ENCODE results near the gene SLC15A5.

SLC15A5 gene

DNA sequence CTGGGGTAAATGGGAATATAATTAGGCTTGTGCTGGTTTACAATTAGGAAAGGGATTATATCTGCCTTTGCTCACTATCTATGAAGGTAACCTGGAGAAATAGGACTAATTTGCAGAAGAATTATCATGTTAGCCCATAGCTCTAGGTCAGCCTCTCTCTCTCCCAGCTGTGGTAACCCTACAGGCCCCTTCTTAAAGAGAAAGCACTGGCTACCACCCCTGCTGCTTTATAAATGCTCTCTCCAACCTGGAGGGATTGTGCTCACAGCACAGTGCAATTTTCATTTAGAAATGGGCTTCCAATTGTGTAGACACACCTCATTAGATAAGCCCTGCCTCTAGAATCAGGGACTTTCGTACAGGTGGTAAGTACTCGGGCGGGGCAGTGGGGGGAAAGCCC, 47.3 kb upstream of the SLC15A5 start (continued):
- no peak for TF ChIP-seq ZNF596 (tag by site-specific recombination; IDR thresholded peaks at IDR 0.05)
- no peak for TF ChIP-seq ZBTB20 (tag by site-specific recombination; IDR thresholded peaks at IDR 0.05)
- no peak for TF ChIP-seq ZNF2 (tag by site-specific recombination; IDR thresholded peaks at IDR 0.05)
- no peak for TF ChIP-seq ZNF585B (tag by site-specific recombination; IDR thresholded peaks at IDR 0.05)
- TF ChIP-seq HOXA7 (CRISPR knock-in tag; IDR thresholded peaks at IDR 0.05; ENCODE audit: borderline replicate concordance) = no peak
- TF ChIP-seq ZNF530 (tag by site-specific recombination; IDR thresholded peaks at IDR 0.05; ENCODE audit: low read depth) = no peak
- no peak for TF ChIP-seq ZNF169 (tag by site-specific recombination; IDR thresholded peaks at IDR 0.05)
- TF ChIP-seq ZNF114 (tag by site-specific recombination; IDR thresholded peaks at IDR 0.05) = no peak
- TF ChIP-seq ZNF350 (tag by site-specific recombination; IDR thresholded peaks at IDR 0.05) = no peak

DNA sequence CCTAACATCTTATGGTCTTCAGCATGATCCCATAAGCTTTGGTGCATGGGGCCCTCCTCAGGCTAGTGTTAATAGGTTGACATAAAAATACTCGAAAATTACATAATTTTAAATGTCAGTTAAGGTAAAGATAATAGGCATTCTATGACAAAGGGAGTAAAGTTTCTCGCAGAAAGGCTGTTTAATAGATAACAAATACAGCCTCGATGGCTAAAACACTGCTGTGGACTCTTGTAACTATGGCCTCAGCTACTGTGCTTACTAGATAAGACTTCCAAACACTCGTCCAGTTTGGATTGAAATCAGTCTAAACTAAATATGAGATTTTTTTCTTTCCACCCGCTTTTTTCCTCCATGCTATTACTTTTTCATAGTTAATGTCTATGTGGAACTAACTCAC, 46.8 kb upstream of the SLC15A5 start:
- Histone ChIP-seq H3K4me1 (ENCODE audit: control insufficient read depth, insufficient read depth, low read length) (no peaks in the 10 kb centered on the region), H3K9me3 (ENCODE audit: control insufficient read depth, insufficient read depth, low read depth, low read length) (no peaks in the 10 kb centered on the region), H3K4me3 (ENCODE audit: low read depth, low read length) (no peak overlapping the region), H3K36me3 (ENCODE audit: control insufficient read depth in 2 of 2, insufficient read depth in 1 of 2, low read length in 2 of 2) (no peaks in the 10 kb centered on the region), H3K27ac (ENCODE audit: extremely low read depth, low read depth, low read length) (no peak overlapping the region)
- no peak for TF ChIP-seq ZNF23 (tag by site-specific recombination; IDR thresholded peaks at IDR 0.05; ENCODE audit: borderline replicate concordance)
- TF ChIP-seq ZNF48 (tag by site-specific recombination; IDR thresholded peaks at IDR 0.05) = no peak
- TF ChIP-seq ZNF311 (tag by site-specific recombination; IDR thresholded peaks at IDR 0.05; ENCODE audit: borderline replicate concordance) = no peak
- TF ChIP-seq ZNF423 (tag by site-specific recombination; IDR thresholded peaks at IDR 0.05) = no peak
- no peak for TF ChIP-seq ZNF792 (tag by site-specific recombination; IDR thresholded peaks at IDR 0.05)
- TF ChIP-seq EGR2 (tag by site-specific recombination; IDR thresholded peaks at IDR 0.05; ENCODE audit: low read depth) = no peak
- no peak for TF ChIP-seq OVOL3 (tag by site-specific recombination; IDR thresholded peaks at IDR 0.05)
- no peak for TF ChIP-seq ZNF394 (tag by site-specific recombination; IDR thresholded peaks at IDR 0.05; ENCODE audit: borderline replicate concordance)
- no peak for TF ChIP-seq ZNF585B (tag by site-specific recombination; IDR thresholded peaks at IDR 0.05)
- no peak for TF ChIP-seq ZNF664 (tag by site-specific recombination; IDR thresholded peaks at IDR 0.05)
- no peak for TF ChIP-seq ZNF140 (tag by site-specific recombination; IDR thresholded peaks at IDR 0.05)
- TF ChIP-seq HOXA7 (CRISPR knock-in tag; IDR thresholded peaks at IDR 0.05; ENCODE audit: borderline replicate concordance) = no peak
- TF ChIP-seq RBAK (tag by site-specific recombination; IDR thresholded peaks at IDR 0.05) = no peak
- TF ChIP-seq ZNF677 (tag by site-specific recombination; IDR thresholded peaks at IDR 0.05) = no peak
- no peak for TF ChIP-seq ZNF791 (tag by site-specific recombination; IDR thresholded peaks at IDR 0.05)
- POLR2A ChIA-PET = no interaction called here
- CTCF ChIA-PET = no interaction called here

DNA sequence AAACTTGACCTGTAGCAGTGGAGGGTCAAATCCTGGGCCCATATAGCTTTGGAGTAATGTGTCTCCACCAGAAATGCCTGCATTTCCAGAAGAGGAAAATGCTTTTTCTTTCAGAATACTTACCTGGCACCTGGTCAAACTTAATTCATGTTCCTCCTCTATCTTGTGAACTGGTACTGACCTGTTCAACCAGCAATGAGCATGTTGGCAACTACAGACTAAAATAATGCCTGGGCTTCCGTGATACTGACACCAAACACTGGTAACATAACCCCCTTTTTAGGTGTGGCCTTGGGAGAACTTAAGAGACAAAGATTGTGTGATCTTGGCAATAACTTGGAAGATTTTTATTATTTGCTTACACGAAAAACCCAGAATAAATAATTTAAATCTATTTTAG, 46.2 kb upstream of the SLC15A5 start:
- H3K36me3 ChIP-seq (ENCODE audit: control insufficient read depth in 2 of 2, insufficient read depth in 1 of 2, low read length in 2 of 2) = no peaks in the 10 kb centered on the region
- H3K27ac ChIP-seq (ENCODE audit: extremely low read depth, low read depth, low read length) = no peak overlapping the region
- no peaks in the 10 kb centered on the region for H3K9me3 ChIP-seq (ENCODE audit: control insufficient read depth, insufficient read depth, low read depth, low read length)
- ChIA-PET CTCF (no interaction called here), POLR2A (no interaction called here)
- no peaks in the 10 kb centered on the region for H3K4me1 ChIP-seq (ENCODE audit: control insufficient read depth, insufficient read depth, low read length)
- H3K4me3 ChIP-seq (ENCODE audit: low read depth, low read length) = no peak overlapping the region
- TF ChIP-seq ZNF24 (tag by site-specific recombination; IDR thresholded peaks at IDR 0.05) (no peak), YY2 (tag by site-specific recombination; IDR thresholded peaks at IDR 0.05) (no peak), ZFP3 (tag by site-specific recombination; IDR thresholded peaks at IDR 0.05; ENCODE audit: low read depth) (no peak), ZNF555 (tag by site-specific recombination; conservative IDR thresholded peaks at IDR 0.05) (no peak), SP2 (tag by site-specific recombination; IDR thresholded peaks at IDR 0.05) (no peak), ZNF302 (tag by site-specific recombination; IDR thresholded peaks at IDR 0.05; ENCODE audit: low read depth) (no peak), MZF1 (tag by site-specific recombination; IDR thresholded peaks at IDR 0.05; ENCODE audit: borderline replicate concordance) (no peak), ZNF112 (tag by site-specific recombination; IDR thresholded peaks at IDR 0.05) (no peak), ZNF76 (tag by site-specific recombination; IDR thresholded peaks at IDR 0.05; ENCODE audit: borderline replicate concordance, low read depth) (no peak), ZNF629 (tag by site-specific recombination; IDR thresholded peaks at IDR 0.05) (no peak), ZBTB48 (tag by site-specific recombination; IDR thresholded peaks at IDR 0.05) (no peak)
- TF ChIP-seq, protein P1, sequence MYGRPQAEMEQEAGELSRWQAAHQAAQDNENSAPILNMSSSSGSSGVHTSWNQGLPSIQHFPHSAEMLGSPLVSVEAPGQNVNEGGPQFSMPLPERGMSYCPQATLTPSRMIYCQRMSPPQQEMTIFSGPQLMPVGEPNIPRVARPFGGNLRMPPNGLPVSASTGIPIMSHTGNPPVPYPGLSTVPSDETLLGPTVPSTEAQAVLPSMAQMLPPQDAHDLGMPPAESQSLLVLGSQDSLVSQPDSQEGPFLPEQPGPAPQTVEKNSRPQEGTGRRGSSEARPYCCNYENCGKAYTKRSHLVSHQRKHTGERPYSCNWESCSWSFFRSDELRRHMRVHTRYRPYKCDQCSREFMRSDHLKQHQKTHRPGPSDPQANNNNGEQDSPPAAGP (tag by site-specific recombination; IDR thresholded peaks at IDR 0.05) = no peak
- TF ChIP-seq, protein P2, sequence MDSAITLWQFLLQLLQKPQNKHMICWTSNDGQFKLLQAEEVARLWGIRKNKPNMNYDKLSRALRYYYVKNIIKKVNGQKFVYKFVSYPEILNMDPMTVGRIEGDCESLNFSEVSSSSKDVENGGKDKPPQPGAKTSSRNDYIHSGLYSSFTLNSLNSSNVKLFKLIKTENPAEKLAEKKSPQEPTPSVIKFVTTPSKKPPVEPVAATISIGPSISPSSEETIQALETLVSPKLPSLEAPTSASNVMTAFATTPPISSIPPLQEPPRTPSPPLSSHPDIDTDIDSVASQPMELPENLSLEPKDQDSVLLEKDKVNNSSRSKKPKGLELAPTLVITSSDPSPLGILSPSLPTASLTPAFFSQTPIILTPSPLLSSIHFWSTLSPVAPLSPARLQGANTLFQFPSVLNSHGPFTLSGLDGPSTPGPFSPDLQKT (IDR thresholded peaks at IDR 0.05; ENCODE audit: borderline replicate concordance, low read depth, low read length) = no peak
- TF ChIP-seq, protein P3, sequence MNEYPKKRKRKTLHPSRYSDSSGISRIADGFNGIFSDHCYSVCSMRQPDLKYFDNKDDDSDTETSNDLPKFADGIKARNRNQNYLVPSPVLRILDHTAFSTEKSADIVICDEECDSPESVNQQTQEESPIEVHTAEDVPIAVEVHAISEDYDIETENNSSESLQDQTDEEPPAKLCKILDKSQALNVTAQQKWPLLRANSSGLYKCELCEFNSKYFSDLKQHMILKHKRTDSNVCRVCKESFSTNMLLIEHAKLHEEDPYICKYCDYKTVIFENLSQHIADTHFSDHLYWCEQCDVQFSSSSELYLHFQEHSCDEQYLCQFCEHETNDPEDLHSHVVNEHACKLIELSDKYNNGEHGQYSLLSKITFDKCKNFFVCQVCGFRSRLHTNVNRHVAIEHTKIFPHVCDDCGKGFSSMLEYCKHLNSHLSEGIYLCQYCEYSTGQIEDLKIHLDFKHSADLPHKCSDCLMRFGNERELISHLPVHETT (tag by site-specific recombination; IDR thresholded peaks at IDR 0.05) = no peak
